LNCaP clone FGC (cell line): Measurements from ENCODE around the gene RAB31.

ENCODE experiments used
- DNase-seq: peaks from one replicate; pipeline ENCODE4 v3.0.0-alpha.2; 2011; ENCODE audit warnings: low read depth
- H3K4me3 ChIP-seq: 2 replicates; pipeline ENCODE4 v1.5.1; 2011; ENCODE audit warnings: mild to moderate bottlenecking, low read depth, low read length, control low read depth
- TF ChIP-seq, protein P1 (sequence below): IDR thresholded peaks from 2 replicates; pipeline ENCODE4 v1.5.1; 2012; ENCODE audit warnings: mild to moderate bottlenecking; ENCODE audit not compliant: control insufficient read depth, insufficient read depth; ENCODE audit errors: extremely low read depth

Gene RAB31

DNA sequence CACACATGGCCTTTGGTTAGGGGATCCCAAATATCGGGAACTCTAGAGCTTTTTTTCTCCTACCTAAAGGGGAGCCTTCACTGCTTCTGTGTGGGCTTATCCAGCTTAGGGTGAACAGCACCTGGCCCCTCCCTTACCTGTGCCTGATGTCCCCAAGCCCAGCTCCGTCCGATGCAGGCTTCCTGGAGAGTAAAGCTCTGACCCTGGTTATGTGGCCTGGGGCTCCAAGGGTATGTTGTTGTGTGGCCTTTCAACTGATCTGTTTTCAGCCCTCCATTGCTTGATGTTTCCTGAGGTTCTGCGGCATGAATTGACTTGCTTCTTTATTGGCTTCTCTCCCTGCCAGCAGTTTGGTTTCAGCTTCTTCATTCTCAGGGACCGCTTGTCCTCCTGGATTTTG, 66.0 kb downstream of the RAB31 start:
- H3K4me3 ChIP-seq: no peak overlapping the region
- TF ChIP-seq, protein P1, sequence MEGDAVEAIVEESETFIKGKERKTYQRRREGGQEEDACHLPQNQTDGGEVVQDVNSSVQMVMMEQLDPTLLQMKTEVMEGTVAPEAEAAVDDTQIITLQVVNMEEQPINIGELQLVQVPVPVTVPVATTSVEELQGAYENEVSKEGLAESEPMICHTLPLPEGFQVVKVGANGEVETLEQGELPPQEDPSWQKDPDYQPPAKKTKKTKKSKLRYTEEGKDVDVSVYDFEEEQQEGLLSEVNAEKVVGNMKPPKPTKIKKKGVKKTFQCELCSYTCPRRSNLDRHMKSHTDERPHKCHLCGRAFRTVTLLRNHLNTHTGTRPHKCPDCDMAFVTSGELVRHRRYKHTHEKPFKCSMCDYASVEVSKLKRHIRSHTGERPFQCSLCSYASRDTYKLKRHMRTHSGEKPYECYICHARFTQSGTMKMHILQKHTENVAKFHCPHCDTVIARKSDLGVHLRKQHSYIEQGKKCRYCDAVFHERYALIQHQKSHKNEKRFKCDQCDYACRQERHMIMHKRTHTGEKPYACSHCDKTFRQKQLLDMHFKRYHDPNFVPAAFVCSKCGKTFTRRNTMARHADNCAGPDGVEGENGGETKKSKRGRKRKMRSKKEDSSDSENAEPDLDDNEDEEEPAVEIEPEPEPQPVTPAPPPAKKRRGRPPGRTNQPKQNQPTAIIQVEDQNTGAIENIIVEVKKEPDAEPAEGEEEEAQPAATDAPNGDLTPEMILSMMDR: no peak
- DNase-seq: no peak

DNA sequence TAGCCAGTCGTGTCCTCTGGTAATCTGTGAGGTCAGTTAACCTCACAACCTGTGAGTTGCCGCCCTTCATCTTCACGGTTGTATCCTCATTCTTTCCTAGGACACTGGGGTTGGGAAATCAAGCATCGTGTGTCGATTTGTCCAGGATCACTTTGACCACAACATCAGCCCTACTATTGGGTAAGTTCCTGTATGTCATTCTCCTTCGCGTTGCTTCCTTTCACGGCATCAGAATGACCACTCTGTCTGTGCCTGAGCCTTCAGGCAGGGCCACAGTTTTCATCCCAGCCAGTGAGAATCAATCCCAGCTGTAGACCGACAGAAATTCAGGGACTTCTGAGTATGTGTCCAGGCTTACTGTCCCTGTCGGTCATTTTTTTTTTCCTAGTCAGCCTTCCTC, 67.1 kb downstream of the RAB31 start:
- DNase-seq: no peak
- TF ChIP-seq, protein P1: no peak
- H3K4me3 ChIP-seq: no peak overlapping the region

DNA sequence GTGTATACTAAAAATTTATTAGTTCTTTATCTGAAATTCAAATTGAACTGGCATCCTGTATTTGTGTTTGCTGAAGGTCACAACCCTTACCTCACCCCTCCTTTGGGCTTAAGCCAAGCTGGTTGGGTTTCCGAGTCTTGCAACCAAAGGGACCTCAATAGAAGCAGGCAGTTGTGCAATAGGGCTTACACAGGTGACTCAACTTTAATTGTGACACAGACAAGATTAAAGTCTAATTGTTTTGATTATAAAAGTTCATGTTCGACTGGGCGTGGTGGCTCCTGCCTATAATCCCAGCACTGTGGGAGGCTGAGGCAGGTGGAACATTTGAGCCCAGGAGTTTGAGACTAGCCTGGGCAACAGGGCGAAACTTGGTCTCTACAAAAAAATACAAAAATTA, 71.5 kb downstream of the RAB31 start:
- no peak for DNase-seq
- no peak overlapping the region for H3K4me3 ChIP-seq
- TF ChIP-seq, protein P1: no peak

DNA sequence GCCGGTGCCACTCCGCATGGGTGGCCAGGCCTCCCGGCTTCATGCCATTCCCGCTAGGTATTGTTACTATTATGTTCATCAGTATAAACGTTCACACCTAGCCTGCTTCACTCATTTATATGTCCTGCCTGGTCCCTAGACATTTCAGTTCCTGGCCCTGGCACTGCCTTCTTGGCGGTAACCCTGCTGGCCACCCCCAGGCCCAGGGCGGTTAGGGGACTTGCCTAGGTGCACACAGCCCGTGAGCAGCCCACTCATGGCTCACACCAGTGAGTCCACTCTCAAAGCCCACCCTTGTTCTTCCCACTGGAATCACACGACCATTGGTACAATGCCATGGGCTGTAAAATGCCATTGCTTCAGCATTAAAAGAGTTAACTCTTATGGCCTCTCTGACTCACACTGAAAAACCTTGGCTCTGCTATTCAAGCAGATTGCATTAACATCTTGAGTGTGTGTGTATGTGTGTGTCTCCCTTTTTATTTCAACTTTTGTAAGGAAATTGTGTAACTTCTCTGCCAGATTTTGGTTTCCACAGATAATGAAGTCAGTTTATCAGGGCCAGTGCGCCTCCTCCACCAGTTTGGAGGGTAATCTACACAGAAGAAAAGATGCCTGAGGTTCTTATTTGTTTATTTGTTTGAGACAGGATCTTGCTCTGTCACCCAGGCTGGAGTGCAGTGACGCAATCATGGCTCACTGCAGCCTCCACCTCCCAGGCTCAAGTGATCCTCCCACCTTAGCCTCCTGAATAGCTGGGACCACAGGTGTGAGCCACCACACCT, 74.2 kb downstream of the RAB31 start:
- no peak overlapping the region for H3K4me3 ChIP-seq
- TF ChIP-seq, protein P1: no peak
- no peak for DNase-seq

DNA sequence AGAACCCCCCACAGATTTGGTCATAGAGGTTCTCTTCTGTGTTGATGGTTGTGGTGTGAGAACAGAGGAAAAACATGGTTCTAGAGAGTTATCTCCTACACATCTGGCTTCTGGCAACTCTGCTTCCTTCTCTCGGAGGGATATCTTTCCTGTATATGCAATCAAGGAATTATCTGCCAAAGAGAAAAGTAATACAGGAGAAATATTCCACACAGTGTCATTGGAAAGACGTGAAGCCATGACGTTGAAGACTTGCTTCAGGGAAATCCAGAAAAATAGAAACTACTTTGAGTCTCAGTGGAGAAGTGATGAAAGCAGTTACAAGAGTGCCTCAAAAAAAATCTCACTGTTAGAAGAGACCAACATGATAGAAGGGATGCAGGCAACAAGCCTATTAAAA, 78.5 kb downstream of the RAB31 start:
- TF ChIP-seq, protein P1: no peak
- no peak for DNase-seq
- H3K4me3 ChIP-seq: no peak overlapping the region

DNA sequence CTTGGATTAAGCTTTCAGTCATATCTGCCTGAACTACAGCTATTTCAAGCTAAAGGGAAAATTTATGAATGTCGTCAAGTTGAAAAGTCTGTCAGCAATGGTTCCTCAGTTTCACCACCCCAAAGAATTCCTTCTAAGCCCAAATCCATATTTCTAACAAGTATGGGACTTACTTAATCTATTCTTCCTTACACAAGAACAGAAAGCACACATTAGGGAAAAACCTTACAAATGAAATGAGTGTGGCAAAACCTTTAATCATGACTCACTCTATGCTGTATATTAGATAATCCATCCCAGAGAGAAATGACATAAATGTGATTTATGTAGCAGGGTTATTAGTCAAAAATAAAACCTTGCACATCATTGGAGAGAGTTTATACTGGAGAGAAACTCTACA, 78.9 kb downstream of the RAB31 start:
- no peak overlapping the region for H3K4me3 ChIP-seq
- TF ChIP-seq, protein P1: no peak
- no peak for DNase-seq

DNA sequence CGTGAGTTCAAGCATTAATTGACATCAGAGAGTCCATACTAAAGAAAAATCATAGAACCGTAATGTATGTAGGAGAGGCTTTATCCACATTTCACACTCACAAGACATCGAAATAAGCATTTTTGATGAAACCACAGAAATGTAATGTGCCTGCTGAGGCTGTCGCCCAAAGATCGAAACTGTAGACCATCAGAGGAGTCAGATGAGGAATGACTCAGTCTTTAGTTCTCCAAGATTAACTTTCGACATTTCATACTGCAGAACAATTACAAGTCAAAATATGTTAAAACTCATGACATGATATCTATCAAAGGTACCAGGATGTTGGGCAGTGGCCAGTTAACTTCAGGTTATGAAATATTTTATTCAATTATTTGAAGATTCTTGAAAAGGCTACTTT, 79.6 kb downstream of the RAB31 start:
- no peak for DNase-seq
- TF ChIP-seq, protein P1: no peak
- no peak overlapping the region for H3K4me3 ChIP-seq
